Liver (tissue), 9 donors: ENCODE data around the gene ODAD2. TPM values are rescaled to one million over a fixed set of nuclear protein-coding genes. Genes with fewer than 3 reads are reported as not detected.
"Not testable (repeated sequence)": the region's sequence is repeated elsewhere in the genome, so short reads cannot be mapped to it uniquely, and the experiment has no call there.

Source experiments
- DNase-seq: peaks from one replicate; pipeline ENCODE4 v3.0.0-alpha.2; 2017; ENCODE audit warnings: low spot score
- H3K27ac ChIP-seq, 2 donors: one replicate each; pipeline ENCODE4 v1.7.0; 2013; ENCODE audit warnings: inconsistent platforms in 2 of 2, low read length in 2 of 2, control low read depth in 1 of 2, low read depth in 1 of 2, mild to moderate bottlenecking in 1 of 2
- H3K27me3 ChIP-seq, 4 donors: one replicate each; pipeline versions ENCODE4 v1.6.1 to v1.7.0; 2013; ENCODE audit warnings: low read length in 3 of 4, inconsistent platforms in 1 of 4, mild to moderate bottlenecking in 1 of 4, moderate library complexity in 1 of 4; ENCODE audit not compliant: control insufficient read depth in 4 of 4, insufficient read depth in 4 of 4
- H3K36me3 ChIP-seq, 4 donors: one replicate each; pipeline versions ENCODE4 v1.6.1 to v1.7.0; 2013; ENCODE audit warnings: low read length in 3 of 4, mild to moderate bottlenecking in 3 of 4, low read depth in 1 of 4, moderate library complexity in 1 of 4; ENCODE audit not compliant: control insufficient read depth in 4 of 4, insufficient read depth in 3 of 4
- H3K4me1 ChIP-seq, 4 donors: one replicate each; pipeline versions ENCODE4 v1.6.1 to v1.7.0; 2013; ENCODE audit warnings: low read length in 3 of 4, mild to moderate bottlenecking in 3 of 4, moderate library complexity in 1 of 4; ENCODE audit not compliant: control insufficient read depth in 4 of 4, insufficient read depth in 4 of 4
- H3K4me3 ChIP-seq, 3 donors: one replicate each; pipeline versions ENCODE4 v1.6.1 to v1.7.0; 2013; ENCODE audit warnings: low read length in 3 of 3, control low read depth in 1 of 3, low read depth in 1 of 3, mild to moderate bottlenecking in 1 of 3
- H3K9ac ChIP-seq, 2 donors: one replicate each; pipeline ENCODE4 v1.7.0; 2013; ENCODE audit warnings: low read length in 2 of 2, mild to moderate bottlenecking in 2 of 2, moderate library complexity in 2 of 2, control low read depth in 1 of 2, low read depth in 1 of 2
- H3K9me3 ChIP-seq, 4 donors: one replicate each; pipeline versions ENCODE4 v1.6.1 to v1.7.0; 2013; ENCODE audit warnings: low read length in 3 of 4; ENCODE audit not compliant: control insufficient read depth in 4 of 4
- FOXA1 ChIP-seq: IDR thresholded peaks from 2 replicates; pipeline ENCODE4 v1.6.1; 2016; ENCODE audit warnings: antibody characterized with exemption
- FOXA2 ChIP-seq: IDR thresholded peaks from 2 replicates; pipeline ENCODE4 v1.6.1; 2016; ENCODE audit warnings: antibody characterized with exemption
- HNF4A ChIP-seq, 2 donors: conservative IDR thresholded peaks; 2 replicates each; pipeline ENCODE4 v1.6.1; 2016; ENCODE audit warnings: antibody characterized with exemption in 2 of 2, mild to moderate bottlenecking in 2 of 2
- HNF4G ChIP-seq: IDR thresholded peaks from 2 replicates; pipeline ENCODE4 v1.6.1; 2016; ENCODE audit warnings: antibody characterized with exemption
- JUND ChIP-seq, 2 donors: IDR thresholded peaks; 2 replicates each; pipeline ENCODE4 v1.6.1; 2016; ENCODE audit warnings: antibody characterized with exemption in 2 of 2
- NR2F2 ChIP-seq: IDR thresholded peaks from 2 replicates; pipeline ENCODE4 v1.6.1; 2016; ENCODE audit warnings: antibody characterized with exemption
- RAD21 ChIP-seq, 2 donors: IDR thresholded peaks; 2 replicates each; pipeline ENCODE4 v1.6.1; 2016; ENCODE audit warnings: antibody characterized with exemption in 2 of 2, mild to moderate bottlenecking in 2 of 2
- RXRA ChIP-seq, 2 donors: IDR thresholded peaks; 2 replicates each; pipeline ENCODE4 v1.6.1; 2017 to 2018; ENCODE audit warnings: antibody characterized with exemption in 2 of 2, mild to moderate bottlenecking in 1 of 2
- SP1 ChIP-seq: IDR thresholded peaks from 2 replicates; pipeline ENCODE4 v1.6.1; 2018; ENCODE audit warnings: antibody characterized with exemption, mild to moderate bottlenecking
- TAF1 ChIP-seq: conservative IDR thresholded peaks from 2 replicates; pipeline ENCODE4 v1.6.1; 2016; ENCODE audit warnings: antibody characterized with exemption, mild to moderate bottlenecking
- YY1 ChIP-seq: IDR thresholded peaks from 2 replicates; pipeline ENCODE4 v1.6.1; 2016; ENCODE audit warnings: antibody characterized with exemption, mild to moderate bottlenecking
- ZBTB33 ChIP-seq: IDR thresholded peaks from 2 replicates; pipeline ENCODE4 v1.6.1; 2016; ENCODE audit warnings: antibody characterized with exemption
- WGBS: extraction: QIAGEN DNeasy Blood & Tissue Kit; methylation state at CpG from one replicate; pipeline ENCODE4 v1.1.7; 2013; 5-methylcytosine and 5-hydroxymethylcytosine counted together
- polyA plus RNA-seq, 2 donors: library from polyadenylated mRNA; stranded (reverse) in 1 of 2; unstranded in 1 of 2; fragments of 200-250 nt in 1 of 2; fragments of >200 nt in 1 of 2; fragmentation: Nextera tagmentation in 1 of 2; extraction: Ambion mirVana in 1 of 2; gene quantifications; one replicate each; pipeline versions ENCODE4 v1.2.1 to v1.2.3, GENCODE V29; 2013 to 2015
- total RNA-seq, 2 donors: library from RNA; depleted of rRNA; stranded (reverse); fragments of >200 nt; gene quantifications; one replicate each; pipeline ENCODE4 v1.2.3, GENCODE V29; 2014
- TF ChIP-seq, protein P1 (sequence below): IDR thresholded peaks from 2 replicates; pipeline ENCODE4 v1.6.1; 2016; ENCODE audit warnings: antibody characterized with exemption
- TF ChIP-seq, protein P2 (sequence below): fragments of 150-350 bp; IDR thresholded peaks from 2 replicates; pipeline ENCODE4 v1.5.1; 2017; ENCODE audit warnings: improper control_type of control experiment, low read depth, low read length; ENCODE audit not compliant: missing input control
- donor health status: healthy.
- donor health status: healthy.
- donor health status: healthy.
- donor health status: healthy.
- donor health status: healthy.

Gene ODAD2
- total and polyA plus RNA-seq, 4 donors = 0.14 to 0.84 (median 0.38) TPM

GRCh38 chr10:27911011-27911410 is 87.9 kb downstream of the ODAD2 start:
- Histone ChIP-seq H3K9me3 (no peaks in the 10 kb centered on the region), H3K27ac (no peak overlapping the region), H3K4me1 (no peaks in the 10 kb centered on the region), H3K4me3 (no peak overlapping the region), H3K9ac (no peak overlapping the region), H3K27me3 (no peaks in the 10 kb centered on the region), H3K36me3 (no peaks in the 10 kb centered on the region)
- TF ChIP-seq RAD21 (IDR thresholded peaks at IDR 0.05) = no peak
- TF ChIP-seq, protein P1, sequence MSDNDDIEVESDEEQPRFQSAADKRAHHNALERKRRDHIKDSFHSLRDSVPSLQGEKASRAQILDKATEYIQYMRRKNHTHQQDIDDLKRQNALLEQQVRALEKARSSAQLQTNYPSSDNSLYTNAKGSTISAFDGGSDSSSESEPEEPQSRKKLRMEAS = no peak
- no peak for TF ChIP-seq NR2F2
- TF ChIP-seq YY1 = no peak
- no peak for TF ChIP-seq JUND (IDR thresholded peaks at IDR 0.05)
- TF ChIP-seq ZBTB33 = no peak
- DNase-seq = no peak
- 76% methylated on average over 9 of the region's 9 CpGs for WGBS

DNA sequence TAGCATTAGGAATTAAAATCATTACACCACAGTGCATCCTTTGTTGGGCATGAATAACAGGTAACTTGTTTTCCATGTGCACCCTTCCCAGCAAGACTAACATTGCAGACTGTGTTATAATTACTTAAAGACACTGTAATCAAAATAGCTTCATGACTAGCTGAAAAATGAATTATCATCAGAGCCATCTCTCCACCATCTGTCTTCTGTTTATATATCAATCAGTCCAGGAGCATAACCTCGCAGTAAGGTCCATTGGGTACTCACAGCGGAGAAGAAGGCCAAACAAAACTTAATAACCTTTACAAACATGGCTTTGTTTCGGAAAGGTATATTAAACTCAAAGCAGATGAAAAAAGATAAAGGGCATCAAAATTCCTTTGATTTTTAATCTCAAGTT is 90.6 kb downstream of the ODAD2 start:
- Histone ChIP-seq H3K27me3 (no peaks in the 10 kb centered on the region), H3K4me1 (no peaks in the 10 kb centered on the region), H3K9me3 (no peaks in the 10 kb centered on the region), H3K9ac (no peak overlapping the region), H3K27ac (no peak overlapping the region), H3K4me3 (no peak overlapping the region), H3K36me3 (no peaks in the 10 kb centered on the region)
- 81% methylated on average over 3 of the region's 3 CpGs for WGBS
- DNase-seq = no peak
- TF ChIP-seq FOXA2 (no peak), TAF1 (no peak), HNF4A (conservative IDR thresholded peaks at IDR 0.05) (no peak), JUND (IDR thresholded peaks at IDR 0.05) (no peak), RXRA (IDR thresholded peaks at IDR 0.05) (no peak), ZBTB33 (no peak), YY1 (no peak), SP1 (no peak), FOXA1 (no peak)
- TF ChIP-seq, protein P2, sequence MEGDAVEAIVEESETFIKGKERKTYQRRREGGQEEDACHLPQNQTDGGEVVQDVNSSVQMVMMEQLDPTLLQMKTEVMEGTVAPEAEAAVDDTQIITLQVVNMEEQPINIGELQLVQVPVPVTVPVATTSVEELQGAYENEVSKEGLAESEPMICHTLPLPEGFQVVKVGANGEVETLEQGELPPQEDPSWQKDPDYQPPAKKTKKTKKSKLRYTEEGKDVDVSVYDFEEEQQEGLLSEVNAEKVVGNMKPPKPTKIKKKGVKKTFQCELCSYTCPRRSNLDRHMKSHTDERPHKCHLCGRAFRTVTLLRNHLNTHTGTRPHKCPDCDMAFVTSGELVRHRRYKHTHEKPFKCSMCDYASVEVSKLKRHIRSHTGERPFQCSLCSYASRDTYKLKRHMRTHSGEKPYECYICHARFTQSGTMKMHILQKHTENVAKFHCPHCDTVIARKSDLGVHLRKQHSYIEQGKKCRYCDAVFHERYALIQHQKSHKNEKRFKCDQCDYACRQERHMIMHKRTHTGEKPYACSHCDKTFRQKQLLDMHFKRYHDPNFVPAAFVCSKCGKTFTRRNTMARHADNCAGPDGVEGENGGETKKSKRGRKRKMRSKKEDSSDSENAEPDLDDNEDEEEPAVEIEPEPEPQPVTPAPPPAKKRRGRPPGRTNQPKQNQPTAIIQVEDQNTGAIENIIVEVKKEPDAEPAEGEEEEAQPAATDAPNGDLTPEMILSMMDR = no peak

GRCh38 chr10:27899485-27899884 is 99.4 kb downstream of the ODAD2 start:
- H3K9me3 ChIP-seq, H3K27ac ChIP-seq, H3K27me3 ChIP-seq, H3K4me1 ChIP-seq, H3K36me3 ChIP-seq, H3K9ac ChIP-seq, DNase-seq: not testable (repeated sequence)
- TF ChIP-seq HNF4G = peak; percentile 31
- TF ChIP-seq SP1 = peak; percentile 40
- TF ChIP-seq HNF4A (conservative IDR thresholded peaks at IDR 0.05) = peak; percentile 59 to 70
- peak overlapping the region in 1 of 3 donors; percentile 15 for H3K4me3 ChIP-seq
- 15% methylated on average over 6 of the region's 6 CpGs for WGBS
